ENCODE results near the gene MACROD2.

Gene MACROD2

GRCh38 chr20:16062661-16063581 is 2067.6 kb downstream of the MACROD2 start:
- H3K4me3 Mint-ChIP-seq, result no peak overlapping the region
- peaks cover 4% of the 10 kb centered on the region for H3K36me3 Mint-ChIP-seq
- ATAC-seq (ENCODE audit: low read depth) (no peak), DNase-seq (ENCODE audit: low spot score in 2 of 2) (no peak)
- no peaks in the 10 kb centered on the region for H3K9me3 Mint-ChIP-seq
- H3K4me1 Mint-ChIP-seq, result peaks cover 7% of the 10 kb centered on the region
- no peaks in the 10 kb centered on the region for H3K27me3 Mint-ChIP-seq
- no peak overlapping the region for H3K27ac Mint-ChIP-seq

DNA sequence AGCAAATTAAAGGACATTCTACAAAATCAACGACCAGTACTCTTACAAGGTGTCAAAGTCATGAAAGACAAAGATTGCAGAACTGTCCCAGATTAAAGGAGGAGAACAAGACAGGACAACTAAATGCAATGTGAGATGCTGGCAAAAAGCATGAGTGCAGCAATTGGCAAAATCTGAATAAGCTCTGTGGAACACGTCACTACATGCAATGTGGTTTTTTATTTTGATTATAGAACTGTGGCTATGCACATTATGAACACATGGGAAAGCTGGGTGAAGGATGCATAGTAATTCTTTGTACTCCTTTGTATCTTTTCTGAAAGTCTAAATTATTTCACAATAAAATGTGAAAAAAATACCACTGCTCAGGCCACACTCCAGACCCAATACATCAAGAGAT is 2068.6 kb downstream of the MACROD2 start:
- Mint-ChIP-seq H3K27me3 (no peaks in the 10 kb centered on the region), H3K27ac (no peak overlapping the region), H3K4me1 (peaks cover 14% of the 10 kb centered on the region), H3K4me3 (no peak overlapping the region), H3K9me3 (peaks cover 6% of the 10 kb centered on the region), H3K36me3 (peaks cover 4% of the 10 kb centered on the region)
- DNase-seq (ENCODE audit: low spot score in 2 of 2), result no peak
- no peak for ATAC-seq (ENCODE audit: low read depth)

GRCh38 chr20:16064989-16065707 is 2069.8 kb downstream of the MACROD2 start:
- DNase-seq (ENCODE audit: low spot score in 2 of 2) (no peak), ATAC-seq (ENCODE audit: low read depth) (no peak)
- H3K36me3 Mint-ChIP-seq, result peaks cover 4% of the 10 kb centered on the region
- no peak overlapping the region for H3K27ac Mint-ChIP-seq
- peaks cover 6% of the 10 kb centered on the region for H3K9me3 Mint-ChIP-seq
- no peak overlapping the region for H3K4me3 Mint-ChIP-seq
- H3K27me3 Mint-ChIP-seq, result no peaks in the 10 kb centered on the region
- peaks cover 22% of the 10 kb centered on the region for H3K4me1 Mint-ChIP-seq

- Mint-ChIP-seq H3K4me1 (peaks cover 22% of the 10 kb centered on the region), H3K36me3 (peaks cover 4% of the 10 kb centered on the region), H3K9me3 (peaks cover 6% of the 10 kb centered on the region), H3K4me3 (no peak overlapping the region), H3K27ac (no peak overlapping the region), H3K27me3 (no peaks in the 10 kb centered on the region)
- ATAC-seq (ENCODE audit: low read depth), result no peak
- DNase-seq (ENCODE audit: low spot score in 2 of 2), result no peak
Measured at GRCh38 chr20:16066571-16066970, 2071.3 kb downstream of the MACROD2 start.

GRCh38 chr20:16069389-16070010 is 2074.2 kb downstream of the MACROD2 start:
- H3K27me3 Mint-ChIP-seq, result no peaks in the 10 kb centered on the region
- peaks cover 4% of the 10 kb centered on the region for H3K36me3 Mint-ChIP-seq

GRCh38 chr20:16072220-16072619 is 2076.9 kb downstream of the MACROD2 start:
- Mint-ChIP-seq H3K27me3 (no peaks in the 10 kb centered on the region), H3K27ac (peak overlapping the region; percentile 1), H3K4me3 (no peak overlapping the region), H3K4me1 (peaks cover 27% of the 10 kb centered on the region), H3K9me3 (peaks cover 8% of the 10 kb centered on the region), H3K36me3 (peaks cover 6% of the 10 kb centered on the region)
- ATAC-seq (ENCODE audit: low read depth), result no peak
- DNase-seq (ENCODE audit: low spot score in 2 of 2), result no peak

More at GRCh38 chr20:16069389-16070010, 2074.2 kb downstream of the MACROD2 start:
- ATAC-seq (ENCODE audit: low read depth) (peak; percentile 96), DNase-seq (ENCODE audit: low spot score in 2 of 2) (peak in 1 of 2 donors; percentile 7)
- Mint-ChIP-seq H3K27ac (peak overlapping the region; percentile 94), H3K9me3 (peaks cover 6% of the 10 kb centered on the region), H3K4me1 (peaks cover 28% of the 10 kb centered on the region), H3K4me3 (no peak overlapping the region)

- peak overlapping the region; percentile 87 for H3K27ac Mint-ChIP-seq
- H3K4me3 Mint-ChIP-seq, result peak overlapping the region; percentile 30
- DNase-seq (ENCODE audit: low spot score in 2 of 2) (no peak), ATAC-seq (ENCODE audit: low read depth) (peak; percentile 81)
- H3K4me1 Mint-ChIP-seq, result peaks cover 28% of the 10 kb centered on the region
- H3K9me3 Mint-ChIP-seq, result peaks cover 3% of the 10 kb centered on the region
- no peaks in the 10 kb centered on the region for H3K27me3 Mint-ChIP-seq
- peaks cover 2% of the 10 kb centered on the region for H3K36me3 Mint-ChIP-seq
Measured at GRCh38 chr20:16078172-16078898, 2083.0 kb downstream of the MACROD2 start.

DNA sequence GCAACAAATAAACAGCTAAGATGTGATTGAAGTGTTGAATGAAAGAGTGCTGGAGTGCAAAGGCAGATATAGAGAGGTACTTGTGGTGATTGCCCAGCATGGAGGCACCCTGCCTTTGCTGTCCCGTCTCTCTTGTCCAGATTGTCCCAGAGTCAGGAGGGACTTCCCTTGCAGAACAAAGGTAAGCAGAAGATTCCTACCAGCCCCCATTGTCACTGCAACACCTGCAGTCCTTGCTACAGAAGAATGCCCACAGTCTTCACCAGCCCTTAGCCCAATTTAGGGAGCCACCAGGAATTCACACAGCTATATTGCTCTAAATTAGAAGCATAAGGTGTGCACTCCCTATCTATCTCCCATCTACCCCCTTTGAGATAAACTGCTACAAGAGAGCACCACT is 2086.1 kb downstream of the MACROD2 start:
- no peak overlapping the region for H3K27ac Mint-ChIP-seq

DNA sequence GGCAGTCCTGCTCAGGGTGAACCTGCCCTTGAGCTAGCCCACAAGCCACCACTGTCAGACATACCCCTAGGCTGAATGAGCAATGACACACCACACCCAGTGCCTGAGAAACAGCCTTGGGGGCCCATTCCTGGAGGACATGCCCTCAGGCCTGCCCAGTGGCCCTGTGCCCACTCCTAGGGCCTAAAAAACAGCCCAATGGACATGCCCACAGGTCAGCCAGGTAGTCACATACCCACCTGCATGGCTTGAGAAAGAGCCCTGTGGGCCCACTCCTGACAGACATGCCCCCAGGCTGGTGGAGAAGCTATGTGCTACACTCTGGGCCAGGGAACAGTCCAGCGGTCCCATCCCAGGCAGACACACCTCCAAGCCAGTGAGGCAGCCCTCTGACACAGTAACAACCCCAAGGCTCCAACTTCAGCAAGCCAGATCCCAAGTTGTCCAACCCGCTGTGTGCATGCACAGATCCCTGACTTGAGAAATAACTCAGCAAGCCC is 2086.8 kb downstream of the MACROD2 start:
- no peak for ATAC-seq (ENCODE audit: low read depth)
- Mint-ChIP-seq H3K27me3 (no peaks in the 10 kb centered on the region), H3K27ac (no peak overlapping the region), H3K9me3 (peaks cover 12% of the 10 kb centered on the region), H3K4me1 (peaks cover 27% of the 10 kb centered on the region), H3K36me3 (peaks cover 9% of the 10 kb centered on the region), H3K4me3 (no peak overlapping the region)
- no peak for DNase-seq (ENCODE audit: low spot score in 2 of 2)

More for the DNA sequence above, 2086.1 kb downstream of the MACROD2 start:
- H3K27me3 Mint-ChIP-seq, result no peaks in the 10 kb centered on the region
- ATAC-seq (ENCODE audit: low read depth) (no peak), DNase-seq (ENCODE audit: low spot score in 2 of 2) (no peak)
- no peak overlapping the region for H3K4me3 Mint-ChIP-seq
- peaks cover 27% of the 10 kb centered on the region for H3K4me1 Mint-ChIP-seq
- H3K36me3 Mint-ChIP-seq, result peaks cover 6% of the 10 kb centered on the region
- H3K9me3 Mint-ChIP-seq, result peaks cover 12% of the 10 kb centered on the region

- Mint-ChIP-seq H3K4me1 (peaks cover 21% of the 10 kb centered on the region), H3K4me3 (no peak overlapping the region), H3K27ac (no peak overlapping the region), H3K36me3 (peaks cover 9% of the 10 kb centered on the region), H3K27me3 (no peaks in the 10 kb centered on the region), H3K9me3 (peaks cover 13% of the 10 kb centered on the region)
- ATAC-seq (ENCODE audit: low read depth) (peak; percentile 49), DNase-seq (ENCODE audit: low spot score in 2 of 2) (no peak)
Measured at GRCh38 chr20:16083639-16084280, 2088.4 kb downstream of the MACROD2 start.

GRCh38 chr20:16095226-16095625 is 2099.9 kb downstream of the MACROD2 start:
- no peak for DNase-seq (ENCODE audit: low spot score in 2 of 2)
- H3K27ac Mint-ChIP-seq, result no peak overlapping the region
- peaks cover 11% of the 10 kb centered on the region for H3K4me1 Mint-ChIP-seq
- H3K36me3 Mint-ChIP-seq, result no peaks in the 10 kb centered on the region
- no peak for ATAC-seq (ENCODE audit: low read depth)
- no peak overlapping the region for H3K4me3 Mint-ChIP-seq
- H3K27me3 Mint-ChIP-seq, result no peaks in the 10 kb centered on the region
- H3K9me3 Mint-ChIP-seq, result no peaks in the 10 kb centered on the region

GRCh38 chr20:16096756-16097326 is 2101.5 kb downstream of the MACROD2 start:
- Mint-ChIP-seq H3K27me3 (no peaks in the 10 kb centered on the region), H3K4me3 (no peak overlapping the region)

GRCh38 chr20:16097788-16098187 is 2102.5 kb downstream of the MACROD2 start:
- ATAC-seq (ENCODE audit: low read depth), result no peak
- H3K9me3 Mint-ChIP-seq, result no peaks in the 10 kb centered on the region
- H3K36me3 Mint-ChIP-seq, result no peaks in the 10 kb centered on the region
- no peak for DNase-seq (ENCODE audit: low spot score in 2 of 2)
- H3K4me1 Mint-ChIP-seq, result peaks cover 11% of the 10 kb centered on the region
- H3K27ac Mint-ChIP-seq, result no peak overlapping the region
- H3K4me3 Mint-ChIP-seq, result no peak overlapping the region
- H3K27me3 Mint-ChIP-seq, result no peaks in the 10 kb centered on the region

More at GRCh38 chr20:16096756-16097326, 2101.5 kb downstream of the MACROD2 start:
- Mint-ChIP-seq H3K4me1 (peaks cover 13% of the 10 kb centered on the region), H3K27ac (no peak overlapping the region), H3K9me3 (no peaks in the 10 kb centered on the region), H3K36me3 (no peaks in the 10 kb centered on the region)
- no peak for ATAC-seq (ENCODE audit: low read depth)
- no peak for DNase-seq (ENCODE audit: low spot score in 2 of 2)
